HepG2 (cell line): ENCODE results near the gene IL1RAPL1.

ENCODE experiments used
- ARNTL ChIP-seq: sonication (generic); formaldehyde crosslinking; IDR thresholded peaks from 2 replicates; pipeline ENCODE4 v1.4.0; 2020; ENCODE audit warnings: mild to moderate bottlenecking, missing genetic modification reagents
- CHD2 ChIP-seq: IDR thresholded peaks from 2 replicates; pipeline ENCODE4 v1.6.1; 2011; ENCODE audit warnings: low read depth, low read length, improper control_type of control experiment
- HOXA7 ChIP-seq: sonication (generic); formaldehyde crosslinking; IDR thresholded peaks from 2 replicates; pipeline ENCODE4 v1.8.1; 2022; ENCODE audit warnings: mild to moderate bottlenecking, missing genetic modification reagents, moderate library complexity
- JUND ChIP-seq: sonication (generic); formaldehyde crosslinking; IDR thresholded peaks from 2 replicates; pipeline ENCODE4 v1.8.0; 2022; ENCODE audit warnings: mild to moderate bottlenecking, missing genetic modification reagents
- NKX3-1 ChIP-seq: sonication (generic); formaldehyde crosslinking; IDR thresholded peaks from 2 replicates; pipeline ENCODE4 v1.5.0; 2020; ENCODE audit warnings: missing genetic modification reagents
- POLR2A ChIP-seq, 2 experiments: IDR thresholded peaks; 2 replicates each; pipeline ENCODE4 v1.6.1; 2011; ENCODE audit warnings: low read depth in 2 of 2, low read length in 2 of 2, mild to moderate bottlenecking in 1 of 2, moderate library complexity in 1 of 2; ENCODE audit not compliant: insufficient read depth in 1 of 2
- POLR2AphosphoS5 ChIP-seq: IDR thresholded peaks from 2 replicates; pipeline ENCODE4 v1.6.1; 2012; ENCODE audit warnings: low read depth, low read length
- TP53 ChIP-seq: sonication (generic); formaldehyde crosslinking; conservative IDR thresholded peaks from 2 replicates; pipeline ENCODE4 v1.4.0; 2020; ENCODE audit warnings: missing genetic modification reagents
- ZNF747 ChIP-seq: sonication (generic); formaldehyde crosslinking; IDR thresholded peaks from 2 replicates; pipeline ENCODE4 v1.8.1; 2023; ENCODE audit warnings: missing genetic modification reagents, mild to moderate bottlenecking, borderline replicate concordance
- TF ChIP-seq, protein P1 (sequence below): sonication (generic); formaldehyde crosslinking; IDR thresholded peaks from 2 replicates; pipeline ENCODE4 v1.5.0; 2020; ENCODE audit warnings: mild to moderate bottlenecking, missing genetic modification reagents, moderate library complexity
- TF ChIP-seq, protein P2 (sequence below), 2 experiments: IDR thresholded peaks; 2 replicates each; pipeline ENCODE4 v1.6.1; 2011 to 2012; ENCODE audit warnings: low read length in 2 of 2, borderline replicate concordance in 1 of 2, low read depth in 1 of 2, mild to moderate bottlenecking in 1 of 2, moderate library complexity in 1 of 2
- TF ChIP-seq, protein P3 (sequence below): IDR thresholded peaks from 2 replicates; pipeline ENCODE4 v1.6.1; 2016; ENCODE audit warnings: low read depth
- TF ChIP-seq, protein P4 (sequence below): sonication (generic); formaldehyde crosslinking; IDR thresholded peaks from 2 replicates; pipeline ENCODE4 v1.4.0; 2020; ENCODE audit warnings: missing genetic modification reagents

DNA sequence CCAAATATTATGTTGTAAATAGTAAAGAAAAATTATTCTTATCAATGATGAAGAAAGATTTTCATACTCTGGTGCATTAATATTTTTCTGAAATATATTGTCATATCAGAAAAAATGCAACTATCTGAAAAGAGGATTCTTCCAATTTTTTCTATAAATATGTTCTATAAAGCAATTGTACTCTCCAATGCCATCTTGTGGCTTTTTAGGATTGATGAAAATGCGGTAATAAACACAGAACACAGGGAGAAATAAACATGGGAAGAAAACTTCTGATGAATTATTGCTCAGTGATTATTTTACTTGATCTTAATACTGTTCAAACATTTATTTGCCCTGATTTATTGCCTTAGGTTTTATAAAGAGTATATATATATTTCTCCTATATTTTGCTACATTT, 215.4 kb downstream of the IL1RAPL1 start:
- TF ChIP-seq HOXA7 (CRISPR knock-in tag) (no peak), CHD2 (no peak), POLR2A (IDR thresholded peaks at IDR 0.05; ENCODE audit: insufficient read depth in 1 of 2, low read depth in 2 of 2, low read length in 2 of 2) (no peak), POLR2AphosphoS5 (no peak), ARNTL (no peak), ZNF747 (CRISPR knock-in tag) (no peak), JUND (no peak), TP53 (CRISPR knock-in tag) (no peak), NKX3-1 (no peak)
- TF ChIP-seq, protein P1, sequence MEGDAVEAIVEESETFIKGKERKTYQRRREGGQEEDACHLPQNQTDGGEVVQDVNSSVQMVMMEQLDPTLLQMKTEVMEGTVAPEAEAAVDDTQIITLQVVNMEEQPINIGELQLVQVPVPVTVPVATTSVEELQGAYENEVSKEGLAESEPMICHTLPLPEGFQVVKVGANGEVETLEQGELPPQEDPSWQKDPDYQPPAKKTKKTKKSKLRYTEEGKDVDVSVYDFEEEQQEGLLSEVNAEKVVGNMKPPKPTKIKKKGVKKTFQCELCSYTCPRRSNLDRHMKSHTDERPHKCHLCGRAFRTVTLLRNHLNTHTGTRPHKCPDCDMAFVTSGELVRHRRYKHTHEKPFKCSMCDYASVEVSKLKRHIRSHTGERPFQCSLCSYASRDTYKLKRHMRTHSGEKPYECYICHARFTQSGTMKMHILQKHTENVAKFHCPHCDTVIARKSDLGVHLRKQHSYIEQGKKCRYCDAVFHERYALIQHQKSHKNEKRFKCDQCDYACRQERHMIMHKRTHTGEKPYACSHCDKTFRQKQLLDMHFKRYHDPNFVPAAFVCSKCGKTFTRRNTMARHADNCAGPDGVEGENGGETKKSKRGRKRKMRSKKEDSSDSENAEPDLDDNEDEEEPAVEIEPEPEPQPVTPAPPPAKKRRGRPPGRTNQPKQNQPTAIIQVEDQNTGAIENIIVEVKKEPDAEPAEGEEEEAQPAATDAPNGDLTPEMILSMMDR (CRISPR knock-in tag) = no peak
- TF ChIP-seq, protein P2, sequence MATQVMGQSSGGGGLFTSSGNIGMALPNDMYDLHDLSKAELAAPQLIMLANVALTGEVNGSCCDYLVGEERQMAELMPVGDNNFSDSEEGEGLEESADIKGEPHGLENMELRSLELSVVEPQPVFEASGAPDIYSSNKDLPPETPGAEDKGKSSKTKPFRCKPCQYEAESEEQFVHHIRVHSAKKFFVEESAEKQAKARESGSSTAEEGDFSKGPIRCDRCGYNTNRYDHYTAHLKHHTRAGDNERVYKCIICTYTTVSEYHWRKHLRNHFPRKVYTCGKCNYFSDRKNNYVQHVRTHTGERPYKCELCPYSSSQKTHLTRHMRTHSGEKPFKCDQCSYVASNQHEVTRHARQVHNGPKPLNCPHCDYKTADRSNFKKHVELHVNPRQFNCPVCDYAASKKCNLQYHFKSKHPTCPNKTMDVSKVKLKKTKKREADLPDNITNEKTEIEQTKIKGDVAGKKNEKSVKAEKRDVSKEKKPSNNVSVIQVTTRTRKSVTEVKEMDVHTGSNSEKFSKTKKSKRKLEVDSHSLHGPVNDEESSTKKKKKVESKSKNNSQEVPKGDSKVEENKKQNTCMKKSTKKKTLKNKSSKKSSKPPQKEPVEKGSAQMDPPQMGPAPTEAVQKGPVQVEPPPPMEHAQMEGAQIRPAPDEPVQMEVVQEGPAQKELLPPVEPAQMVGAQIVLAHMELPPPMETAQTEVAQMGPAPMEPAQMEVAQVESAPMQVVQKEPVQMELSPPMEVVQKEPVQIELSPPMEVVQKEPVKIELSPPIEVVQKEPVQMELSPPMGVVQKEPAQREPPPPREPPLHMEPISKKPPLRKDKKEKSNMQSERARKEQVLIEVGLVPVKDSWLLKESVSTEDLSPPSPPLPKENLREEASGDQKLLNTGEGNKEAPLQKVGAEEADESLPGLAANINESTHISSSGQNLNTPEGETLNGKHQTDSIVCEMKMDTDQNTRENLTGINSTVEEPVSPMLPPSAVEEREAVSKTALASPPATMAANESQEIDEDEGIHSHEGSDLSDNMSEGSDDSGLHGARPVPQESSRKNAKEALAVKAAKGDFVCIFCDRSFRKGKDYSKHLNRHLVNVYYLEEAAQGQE (IDR thresholded peaks at IDR 0.05; ENCODE audit: borderline replicate concordance in 1 of 2, low read depth in 1 of 2, low read length in 2 of 2) = no peak
- TF ChIP-seq, protein P3, sequence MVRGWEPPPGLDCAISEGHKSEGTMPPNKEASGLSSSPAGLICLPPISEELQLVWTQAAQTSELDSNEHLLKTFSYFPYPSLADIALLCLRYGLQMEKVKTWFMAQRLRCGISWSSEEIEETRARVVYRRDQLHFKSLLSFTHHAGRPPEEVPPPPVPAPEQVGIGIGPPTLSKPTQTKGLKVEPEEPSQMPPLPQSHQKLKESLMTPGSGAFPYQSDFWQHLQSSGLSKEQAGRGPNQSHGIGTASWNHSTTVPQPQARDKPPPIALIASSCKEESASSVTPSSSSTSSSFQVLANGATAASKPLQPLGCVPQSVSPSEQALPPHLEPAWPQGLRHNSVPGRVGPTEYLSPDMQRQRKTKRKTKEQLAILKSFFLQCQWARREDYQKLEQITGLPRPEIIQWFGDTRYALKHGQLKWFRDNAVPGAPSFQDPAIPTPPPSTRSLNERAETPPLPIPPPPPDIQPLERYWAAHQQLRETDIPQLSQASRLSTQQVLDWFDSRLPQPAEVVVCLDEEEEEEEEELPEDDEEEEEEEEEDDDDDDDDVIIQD = no peak
- TF ChIP-seq, protein P4, sequence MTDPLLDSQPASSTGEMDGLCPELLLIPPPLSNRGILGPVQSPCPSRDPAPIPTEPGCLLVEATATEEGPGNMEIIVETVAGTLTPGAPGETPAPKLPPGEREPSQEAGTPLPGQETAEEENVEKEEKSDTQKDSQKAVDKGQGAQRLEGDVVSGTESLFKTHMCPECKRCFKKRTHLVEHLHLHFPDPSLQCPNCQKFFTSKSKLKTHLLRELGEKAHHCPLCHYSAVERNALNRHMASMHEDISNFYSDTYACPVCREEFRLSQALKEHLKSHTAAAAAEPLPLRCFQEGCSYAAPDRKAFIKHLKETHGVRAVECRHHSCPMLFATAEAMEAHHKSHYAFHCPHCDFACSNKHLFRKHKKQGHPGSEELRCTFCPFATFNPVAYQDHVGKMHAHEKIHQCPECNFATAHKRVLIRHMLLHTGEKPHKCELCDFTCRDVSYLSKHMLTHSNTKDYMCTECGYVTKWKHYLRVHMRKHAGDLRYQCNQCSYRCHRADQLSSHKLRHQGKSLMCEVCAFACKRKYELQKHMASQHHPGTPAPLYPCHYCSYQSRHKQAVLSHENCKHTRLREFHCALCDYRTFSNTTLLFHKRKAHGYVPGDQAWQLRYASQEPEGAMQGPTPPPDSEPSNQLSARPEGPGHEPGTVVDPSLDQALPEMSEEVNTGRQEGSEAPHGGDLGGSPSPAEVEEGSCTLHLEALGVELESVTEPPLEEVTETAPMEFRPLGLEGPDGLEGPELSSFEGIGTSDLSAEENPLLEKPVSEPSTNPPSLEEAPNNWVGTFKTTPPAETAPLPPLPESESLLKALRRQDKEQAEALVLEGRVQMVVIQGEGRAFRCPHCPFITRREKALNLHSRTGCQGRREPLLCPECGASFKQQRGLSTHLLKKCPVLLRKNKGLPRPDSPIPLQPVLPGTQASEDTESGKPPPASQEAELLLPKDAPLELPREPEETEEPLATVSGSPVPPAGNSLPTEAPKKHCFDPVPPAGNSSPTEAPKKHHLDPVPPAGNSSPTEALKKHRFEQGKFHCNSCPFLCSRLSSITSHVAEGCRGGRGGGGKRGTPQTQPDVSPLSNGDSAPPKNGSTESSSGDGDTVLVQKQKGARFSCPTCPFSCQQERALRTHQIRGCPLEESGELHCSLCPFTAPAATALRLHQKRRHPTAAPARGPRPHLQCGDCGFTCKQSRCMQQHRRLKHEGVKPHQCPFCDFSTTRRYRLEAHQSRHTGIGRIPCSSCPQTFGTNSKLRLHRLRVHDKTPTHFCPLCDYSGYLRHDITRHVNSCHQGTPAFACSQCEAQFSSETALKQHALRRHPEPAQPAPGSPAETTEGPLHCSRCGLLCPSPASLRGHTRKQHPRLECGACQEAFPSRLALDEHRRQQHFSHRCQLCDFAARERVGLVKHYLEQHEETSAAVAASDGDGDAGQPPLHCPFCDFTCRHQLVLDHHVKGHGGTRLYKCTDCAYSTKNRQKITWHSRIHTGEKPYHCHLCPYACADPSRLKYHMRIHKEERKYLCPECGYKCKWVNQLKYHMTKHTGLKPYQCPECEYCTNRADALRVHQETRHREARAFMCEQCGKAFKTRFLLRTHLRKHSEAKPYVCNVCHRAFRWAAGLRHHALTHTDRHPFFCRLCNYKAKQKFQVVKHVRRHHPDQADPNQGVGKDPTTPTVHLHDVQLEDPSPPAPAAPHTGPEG (CRISPR knock-in tag) = no peak
